MV-4-11 (cell line): ENCODE data around the gene GPR25.
"Not testable (repeated sequence)": the region's sequence is repeated elsewhere in the genome, so short reads cannot be mapped to it uniquely, and the experiment has no call there.

Source experiments
- DNase-seq: peaks from one replicate; lab custom pipeline; 2025; lab: John Stamatoyannopoulos, UW

GPR25 gene

GRCh38 chr1:200895443-200895789 is 22.6 kb downstream of the GPR25 start:
- no peak for DNase-seq

DNA sequence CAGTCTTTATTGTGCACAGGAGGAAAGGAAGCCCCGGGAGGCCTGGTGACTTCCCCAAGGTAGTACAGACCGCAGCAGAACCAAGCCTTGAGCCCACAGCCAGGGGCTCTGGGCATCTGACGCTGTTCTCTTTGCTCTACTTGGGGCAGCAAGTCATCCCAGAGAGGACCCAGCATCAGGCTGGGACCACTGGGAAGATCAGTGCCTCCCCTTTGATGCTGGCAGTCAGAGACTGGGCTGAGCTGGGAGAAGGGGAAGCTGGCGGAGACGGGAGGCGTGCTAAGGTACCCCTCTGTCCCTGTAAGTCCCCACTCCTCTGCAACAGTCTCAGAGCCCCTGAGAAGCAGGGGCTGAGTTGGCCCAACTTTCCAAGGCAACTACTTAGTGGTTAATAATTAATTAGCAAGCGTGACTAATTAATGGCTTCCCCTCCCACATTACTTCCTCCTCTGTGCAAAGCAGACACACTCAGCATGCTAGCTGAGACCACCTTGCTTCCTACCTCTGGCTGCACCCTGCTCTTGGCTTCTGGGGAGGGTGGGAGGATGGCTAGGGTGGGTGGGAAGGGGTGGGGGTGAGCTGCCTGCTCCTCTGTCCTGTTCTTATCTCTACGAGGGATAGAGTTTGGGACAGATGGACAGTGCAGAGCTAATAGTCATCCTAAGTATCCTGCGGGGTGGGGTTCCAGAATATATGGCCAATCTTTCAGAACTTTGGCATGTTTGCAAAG is 23.2 kb downstream of the GPR25 start:
- DNase-seq: no peak

DNA sequence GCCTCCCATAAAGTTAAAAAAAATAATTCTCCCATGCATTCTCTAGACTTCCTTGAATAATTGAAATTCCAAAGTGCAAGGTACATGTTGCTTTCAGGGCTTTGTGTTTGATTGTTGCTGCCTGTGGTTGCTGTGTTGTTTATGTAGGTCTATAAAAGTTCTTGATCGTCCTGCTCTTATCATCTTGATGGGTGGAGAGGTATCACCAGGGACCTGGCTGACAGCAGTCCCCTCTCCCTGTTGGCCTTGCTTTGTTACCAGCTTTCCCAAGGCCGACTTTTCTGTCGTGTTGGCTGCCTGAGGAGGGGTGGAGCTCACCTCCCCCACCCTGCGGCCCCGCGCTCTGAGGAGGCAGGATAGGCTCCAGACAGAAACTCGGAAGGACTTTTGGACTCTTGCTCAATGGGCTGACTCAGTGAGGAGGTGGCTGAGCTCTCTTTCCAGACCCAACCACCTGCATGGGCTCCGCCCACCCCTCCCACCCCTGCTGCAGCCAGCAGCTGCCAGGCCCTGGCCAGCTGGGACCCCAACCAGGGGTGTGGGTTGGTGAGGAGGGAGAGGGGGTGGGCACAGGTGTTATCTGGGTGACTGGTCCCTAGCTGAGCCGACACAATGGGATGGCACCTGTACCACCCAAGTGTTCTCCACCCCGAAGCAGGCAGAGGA is 23.9 kb downstream of the GPR25 start:
- peak; percentile 81 for DNase-seq

DNA sequence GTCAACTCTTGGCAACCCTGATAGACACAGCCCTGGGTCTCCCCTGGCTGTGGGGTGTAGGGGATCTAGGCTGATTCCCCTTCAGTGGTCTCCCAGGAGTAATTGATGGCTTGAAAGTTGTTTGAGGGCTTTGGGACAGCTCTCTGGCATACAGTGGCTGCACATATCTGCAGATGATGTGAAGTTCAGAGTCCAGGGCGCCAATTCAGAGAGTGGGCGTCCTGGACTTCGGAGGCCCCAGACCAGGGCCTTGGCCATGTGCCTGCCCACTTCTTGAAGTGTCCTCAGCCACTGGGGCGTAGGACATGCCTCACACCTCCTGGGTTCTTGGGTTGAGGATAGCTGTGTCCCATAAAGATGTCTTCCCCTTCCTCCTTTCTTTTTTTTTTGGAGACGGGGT is 24.5 kb downstream of the GPR25 start:
- no peak for DNase-seq

DNA sequence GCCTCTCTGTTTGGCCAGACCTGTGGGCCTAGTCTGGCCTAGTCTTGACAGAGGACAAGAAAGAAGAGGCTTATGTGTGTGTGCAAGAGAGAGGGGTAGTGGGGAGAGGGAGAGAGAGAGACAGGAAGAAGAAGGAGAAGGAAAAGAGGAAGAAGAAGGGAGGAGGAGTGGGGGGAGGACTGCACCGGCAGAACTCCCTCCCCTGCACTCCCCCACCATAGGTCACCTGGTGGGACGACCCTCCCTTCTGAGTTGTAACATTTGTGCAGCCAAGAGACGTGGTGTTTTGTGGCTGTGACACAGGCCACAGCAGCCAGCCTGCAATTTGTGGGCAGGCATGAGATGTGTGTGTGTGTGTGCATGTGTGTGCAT is 26.2 kb downstream of the GPR25 start:
- peak; percentile 27 for DNase-seq

DNA sequence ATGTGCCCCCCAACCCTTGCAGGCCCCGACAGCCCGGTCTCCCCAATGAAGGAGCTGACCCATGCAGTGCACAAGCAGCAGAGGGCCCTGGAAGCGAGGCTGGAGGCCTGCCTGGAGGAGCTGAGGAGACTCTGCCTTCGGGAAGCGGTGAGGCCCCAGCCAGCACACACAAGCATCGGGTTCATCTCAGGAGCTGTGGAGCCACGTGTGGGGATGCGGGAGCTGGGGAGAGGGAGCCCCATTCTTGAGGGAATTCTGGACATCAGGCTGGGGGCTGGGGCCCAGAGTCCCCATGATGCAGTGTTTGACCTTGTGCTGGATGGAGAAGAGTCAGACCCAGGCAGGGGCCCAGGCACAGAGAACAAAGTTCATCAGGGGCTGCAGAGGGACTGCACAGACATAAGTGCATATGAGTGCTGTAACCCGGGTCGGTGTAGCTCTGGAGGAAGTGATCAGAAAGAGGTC is 26.7 kb downstream of the GPR25 start:
- DNase-seq: peak; percentile 17

GRCh38 chr1:200899954-200900867 is 27.4 kb downstream of the GPR25 start:
- no peak for DNase-seq

DNA sequence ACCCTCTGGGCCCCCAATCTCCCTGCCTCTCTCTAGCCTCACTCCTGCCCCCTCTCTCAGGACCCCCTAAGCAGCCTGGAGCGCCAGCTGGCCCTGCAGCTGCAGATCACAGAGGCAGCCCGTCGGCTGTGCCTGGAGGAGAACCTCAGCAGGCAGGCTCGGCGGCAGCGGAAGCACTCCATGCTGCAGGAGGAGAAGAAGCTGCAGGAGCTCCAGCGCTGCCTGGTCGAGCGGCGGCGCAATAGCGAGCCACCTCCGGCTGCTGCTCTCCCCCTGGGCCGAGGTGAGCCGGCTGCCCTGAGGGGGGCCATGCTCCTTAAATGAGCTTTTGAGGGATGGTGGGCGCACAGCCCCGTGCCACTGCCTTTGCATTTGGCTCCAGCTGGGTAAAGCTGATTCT is 28.1 kb downstream of the GPR25 start:
- DNase-seq: no peak

DNA sequence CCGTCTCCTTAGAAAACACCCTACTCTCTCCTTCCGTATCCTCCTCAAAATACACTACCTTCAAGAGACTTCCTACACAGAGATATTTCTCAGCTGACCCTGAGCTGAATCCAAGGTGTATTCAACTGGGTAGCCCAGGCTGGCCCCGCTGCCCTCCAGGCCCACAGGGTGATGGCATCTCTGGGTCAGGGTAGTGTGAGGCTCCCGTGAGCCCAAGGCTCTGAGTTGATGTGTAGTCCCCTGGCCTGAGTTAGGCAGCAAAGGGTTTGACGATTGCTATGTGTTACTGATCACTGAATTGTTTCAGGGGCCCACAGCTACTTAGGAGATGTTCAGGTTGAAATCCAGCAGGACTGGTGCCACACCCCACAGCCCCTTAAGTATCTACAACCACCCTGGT is 28.6 kb downstream of the GPR25 start:
- DNase-seq: no peak

DNA sequence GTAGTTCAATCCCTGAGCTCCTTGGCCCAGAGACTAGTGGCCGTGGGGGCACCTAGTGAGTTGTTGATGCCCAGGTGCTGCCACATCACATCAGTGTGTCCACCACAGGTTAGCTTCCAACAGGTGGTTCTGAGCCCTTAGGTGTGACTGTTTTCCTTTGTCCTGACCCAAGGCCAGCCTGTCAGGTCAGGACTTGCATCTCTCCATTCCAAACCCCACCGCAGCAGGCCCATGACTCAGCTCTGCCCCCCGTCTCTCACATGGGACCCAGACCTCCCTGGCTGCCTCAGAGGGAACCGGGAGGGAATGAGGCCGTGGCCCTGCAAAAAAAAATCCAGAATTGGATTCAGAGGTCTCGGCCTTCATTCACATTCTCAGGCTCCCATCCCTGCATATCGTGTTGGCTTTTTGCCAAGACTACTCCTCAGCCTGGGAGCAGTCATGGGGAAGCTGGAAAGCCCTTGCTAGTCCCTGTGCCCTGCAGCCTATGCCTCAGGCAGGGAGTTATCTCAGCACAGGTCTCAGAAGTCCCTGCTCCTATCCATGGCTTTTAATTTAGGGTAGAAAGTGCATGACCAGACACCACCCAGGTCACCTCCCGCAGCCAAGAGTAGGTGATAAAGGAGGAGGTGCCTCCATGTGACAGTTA is 29.1 kb downstream of the GPR25 start:
- DNase-seq: no peak

DNA sequence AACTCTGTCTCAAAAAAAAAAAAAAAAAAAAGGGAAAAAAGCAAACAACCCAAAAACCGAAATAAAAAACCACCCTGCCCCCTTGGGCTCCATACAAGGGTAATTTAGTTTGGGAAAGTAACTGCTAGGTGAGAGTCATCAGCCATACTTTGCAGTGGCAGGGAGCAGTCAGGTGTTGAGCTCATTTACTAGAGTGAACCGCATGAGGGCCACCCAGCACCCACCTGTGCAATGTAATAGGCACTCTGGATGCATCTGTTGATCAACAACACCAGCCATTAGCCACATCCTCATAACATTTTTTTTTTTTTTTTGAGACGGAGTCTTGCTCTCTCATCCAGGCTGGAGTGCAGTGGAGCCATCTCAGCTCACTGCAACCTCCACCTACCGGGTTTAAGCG is 31.0 kb downstream of the GPR25 start:
- no peak for DNase-seq

DNA sequence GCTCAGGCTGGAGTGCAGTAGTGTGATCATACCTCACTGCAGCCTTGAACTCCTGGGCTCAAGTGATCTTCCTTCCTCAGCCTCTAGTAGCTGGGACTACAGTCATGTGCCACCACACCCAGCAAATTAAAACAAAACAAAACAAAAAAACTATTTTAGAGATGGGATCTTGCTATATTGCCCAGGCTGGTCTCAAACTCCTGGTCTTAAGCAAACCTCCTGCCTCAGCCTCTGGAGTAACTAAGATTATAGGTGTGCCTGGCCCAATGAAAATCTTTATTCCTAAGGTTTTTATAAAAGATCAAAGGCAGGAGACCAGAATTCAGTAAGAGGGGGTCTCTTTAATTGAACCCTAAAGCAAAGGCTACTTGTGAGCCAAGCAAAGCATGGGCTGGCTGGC is 32.0 kb downstream of the GPR25 start:
- DNase-seq: no peak

DNA sequence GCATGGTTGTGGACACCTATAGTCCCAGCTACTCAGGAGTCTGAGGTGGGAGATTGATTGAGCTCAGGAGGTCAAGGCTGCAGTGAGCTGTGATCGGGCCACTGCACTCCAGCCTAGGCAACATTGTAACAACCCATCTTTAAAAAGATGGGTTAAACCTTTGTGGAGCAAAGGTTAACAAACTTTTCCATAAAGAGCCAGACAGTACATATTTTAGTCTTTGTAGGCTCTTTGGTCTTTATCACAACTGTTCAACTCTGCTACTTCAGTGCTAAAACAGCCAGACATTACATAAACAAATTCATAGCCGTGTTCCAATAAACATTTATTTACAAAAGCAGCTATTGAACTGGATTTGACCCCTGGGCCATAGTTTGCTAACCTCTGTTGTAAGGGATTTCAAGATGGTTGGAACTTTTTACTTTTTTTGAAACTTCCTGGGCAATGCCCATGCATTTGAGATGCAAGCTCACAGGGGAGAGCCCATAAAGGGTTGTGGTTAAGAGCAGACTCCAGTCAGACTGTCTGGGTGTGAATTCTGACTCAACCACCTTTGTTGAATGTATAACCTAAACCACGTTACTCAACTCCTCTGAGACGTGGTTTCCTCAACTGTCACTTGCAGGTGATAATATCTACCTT is 32.8 kb downstream of the GPR25 start:
- peak; percentile 59 for DNase-seq

DNA sequence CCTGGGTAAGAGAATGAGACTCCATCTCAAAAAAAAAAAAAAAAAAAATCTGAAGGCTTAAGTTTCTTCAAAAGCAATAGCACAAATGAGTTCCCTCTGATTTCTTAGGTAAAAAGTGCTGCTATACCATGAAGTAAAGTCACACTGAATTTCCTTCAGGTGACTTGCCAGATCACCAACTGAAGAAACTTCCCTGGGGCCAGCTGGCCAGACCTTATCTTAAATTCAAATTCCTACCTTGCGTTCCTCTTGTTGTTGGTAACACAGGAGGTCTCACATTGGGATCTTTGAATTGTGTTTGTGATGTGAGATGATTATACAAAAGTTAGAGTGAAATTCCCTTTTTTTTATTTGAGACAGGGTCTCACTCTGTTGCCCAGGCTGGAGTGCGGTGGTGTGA is 33.7 kb downstream of the GPR25 start:
- DNase-seq: no peak

GRCh38 chr1:200907611-200908097 is 34.9 kb downstream of the GPR25 start:
- DNase-seq: peak; percentile 92

DNA sequence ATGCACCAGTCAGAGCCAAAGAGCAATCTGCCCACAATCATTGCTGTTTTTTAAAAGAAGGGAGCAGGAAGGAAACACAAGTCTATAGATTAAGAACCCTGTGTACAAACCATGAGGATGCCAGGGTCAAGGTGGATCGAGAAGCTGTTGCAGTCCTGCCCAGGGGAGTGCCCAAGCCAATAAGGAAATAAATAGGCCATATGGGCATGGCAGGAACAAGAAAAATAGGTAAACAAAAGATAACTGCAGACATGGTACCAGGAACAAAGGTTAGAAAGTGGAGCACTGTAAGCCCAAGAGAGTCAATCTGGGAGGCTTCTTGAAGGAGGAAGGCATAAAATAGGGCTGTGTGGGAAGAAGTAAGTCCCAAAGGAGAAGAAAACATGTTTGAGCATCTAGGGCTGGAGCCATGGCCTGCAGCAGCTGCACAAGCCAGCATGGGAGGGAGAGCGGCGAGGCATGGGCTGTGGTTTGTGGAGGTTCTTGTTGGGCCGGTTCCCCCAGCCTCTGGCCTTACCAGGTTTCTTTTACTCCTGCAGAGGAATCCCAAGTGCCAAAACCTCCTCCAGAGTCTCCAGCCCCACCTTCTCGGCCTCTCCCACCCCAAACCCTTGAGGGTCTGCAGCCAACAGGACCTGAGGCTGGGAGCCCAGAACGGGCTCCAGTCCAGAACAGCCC is 35.5 kb downstream of the GPR25 start:
- no peak for DNase-seq

GRCh38 chr1:200909071-200909470 is 36.3 kb downstream of the GPR25 start:
- no peak for DNase-seq

DNA sequence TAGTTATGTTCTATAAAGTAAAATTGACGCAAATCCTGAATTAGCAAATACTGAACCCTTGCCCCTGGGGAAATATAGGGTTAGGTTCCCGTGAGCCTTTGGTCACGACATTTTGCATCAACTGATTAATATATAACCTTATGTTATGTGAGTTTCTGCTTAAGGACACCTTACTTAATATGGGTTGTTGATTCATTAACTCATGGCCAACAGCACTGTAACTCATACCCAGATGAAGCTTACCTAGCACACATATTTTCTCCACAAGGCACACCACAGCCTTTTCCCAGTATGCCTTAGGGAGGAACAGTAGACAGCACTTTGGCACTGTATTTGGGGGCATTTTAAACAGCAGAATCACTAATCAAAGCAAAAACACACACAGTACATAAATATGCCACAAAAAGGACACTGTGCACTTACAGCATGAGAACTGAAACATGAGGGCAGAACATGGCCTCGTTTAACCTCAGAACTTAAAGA is 37.0 kb downstream of the GPR25 start:
- DNase-seq: no peak

DNA sequence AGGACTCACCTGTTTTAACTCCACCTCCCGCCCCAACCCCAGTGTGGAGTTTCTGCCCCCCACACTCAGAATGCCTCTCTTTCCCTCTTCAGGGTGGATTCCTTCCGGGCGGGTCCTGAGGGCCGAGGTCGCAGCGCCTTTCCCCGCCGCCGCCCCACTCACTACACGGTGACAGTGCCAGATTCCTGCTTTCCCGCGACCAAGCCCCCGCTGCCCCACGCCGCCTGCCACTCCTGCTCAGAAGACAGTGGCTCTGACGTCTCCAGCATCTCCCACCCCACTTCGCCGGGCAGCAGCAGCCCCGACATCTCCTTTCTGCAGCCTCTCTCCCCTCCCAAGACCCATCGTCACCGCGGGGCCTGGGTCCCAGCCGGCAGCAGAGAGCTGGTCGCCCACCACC is 38.6 kb downstream of the GPR25 start:
- DNase-seq: no peak

GRCh38 chr1:200911936-200912335 is 39.2 kb downstream of the GPR25 start:
- not testable (repeated sequence) for DNase-seq
